SHP77 treated with DMSO at 0.1 percent for 48 hours (cell line): Measurements from ENCODE around the gene GPN1.
"Not testable (repeated sequence)": the region's sequence is repeated elsewhere in the genome, so short reads cannot be mapped to it uniquely, and the experiment has no call there.

Source experiments
- DNase-seq: peaks from one replicate; lab custom pipeline; 2025; lab: John Stamatoyannopoulos, UW

Gene GPN1

GRCh38 chr2:27672723-27673486, 44.1 kb downstream of the GPN1 start:
- no peak for DNase-seq

DNA sequence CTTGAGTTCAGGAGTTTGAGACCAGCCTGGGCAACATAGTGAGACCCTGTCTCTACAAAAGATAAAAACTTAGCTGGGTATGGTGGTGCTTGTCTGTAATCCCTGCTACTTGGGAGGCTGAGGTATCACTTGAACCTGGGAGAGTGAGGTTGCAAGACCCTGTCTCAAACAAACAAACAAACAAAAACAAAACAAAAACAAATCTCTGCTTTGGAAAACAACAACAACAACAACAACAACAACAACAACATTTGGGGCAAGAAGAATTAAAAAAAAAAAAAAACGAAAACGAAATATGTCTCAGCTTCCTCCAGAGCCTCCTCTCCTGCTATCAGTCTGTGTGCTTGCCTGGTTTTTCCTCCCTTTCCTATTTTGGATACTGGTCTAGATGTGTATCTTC, 51.7 kb downstream of the GPN1 start:
- DNase-seq: no peak

DNA sequence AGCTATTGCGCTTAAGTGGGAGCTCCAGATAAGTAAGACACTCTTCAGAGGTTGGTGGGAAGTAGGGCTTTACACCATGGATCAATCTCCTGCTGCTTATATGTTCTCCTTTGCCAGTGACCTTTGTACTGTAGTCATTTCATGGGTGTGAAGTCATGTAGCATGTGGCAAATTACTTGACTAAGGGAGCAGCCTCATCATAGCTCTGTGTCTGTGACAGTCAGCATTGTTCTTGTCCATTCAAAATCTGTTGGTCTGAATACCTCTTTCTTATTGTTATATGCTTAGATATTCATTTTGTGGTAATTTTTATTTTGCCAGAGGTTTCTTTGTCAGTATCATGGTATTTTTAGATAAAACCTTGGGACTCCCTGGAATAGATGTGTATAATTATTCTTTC, 53.0 kb downstream of the GPN1 start:
- no peak for DNase-seq

DNA sequence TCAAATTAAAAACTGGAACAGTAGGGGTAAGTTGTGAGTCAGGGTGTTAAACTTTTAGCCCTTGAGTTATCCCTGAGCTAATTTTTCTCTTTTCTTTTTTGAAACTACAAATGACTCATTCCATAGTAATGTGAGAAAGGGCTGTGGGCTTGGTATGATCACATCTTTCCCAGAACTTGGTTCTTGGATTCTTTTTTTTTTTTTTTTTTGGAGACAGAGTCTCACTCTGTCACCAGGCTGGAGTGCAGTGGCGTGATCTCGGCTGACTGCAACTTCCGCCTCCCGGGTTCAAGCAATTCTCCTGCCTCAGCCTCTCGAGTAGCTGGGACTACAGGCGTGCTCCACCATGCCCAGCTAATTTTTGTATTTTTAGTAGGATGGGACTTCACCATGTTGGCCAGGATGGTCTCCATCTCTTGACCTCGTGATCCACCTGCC, 53.5 kb downstream of the GPN1 start:
- not testable (repeated sequence) for DNase-seq

GRCh38 chr2:27683390-27684071, 54.7 kb downstream of the GPN1 start:
- peak; percentile 81 for DNase-seq

- not testable (repeated sequence) for DNase-seq
These were observed 56.2 kb downstream of the GPN1 start for GRCh38 chr2:27685006-27685405.

DNA sequence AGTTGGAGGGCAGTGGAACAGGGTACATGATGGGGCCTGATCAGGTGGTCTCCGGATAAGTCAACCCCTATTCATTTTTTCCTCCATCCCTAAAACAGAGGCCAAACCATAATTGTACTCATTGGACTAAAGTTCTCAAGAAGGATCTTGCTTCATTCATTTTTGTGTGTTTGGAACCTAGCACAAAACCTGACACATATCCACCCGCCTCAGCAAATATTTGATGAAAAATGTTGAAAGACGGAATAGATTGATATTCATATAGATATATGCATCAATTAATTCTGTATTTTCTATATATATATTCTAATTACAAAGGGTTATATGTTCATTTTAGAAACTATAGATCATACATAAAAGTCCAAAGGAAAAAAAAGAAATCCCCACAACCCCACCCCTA, 56.7 kb downstream of the GPN1 start:
- no peak for DNase-seq

DNA sequence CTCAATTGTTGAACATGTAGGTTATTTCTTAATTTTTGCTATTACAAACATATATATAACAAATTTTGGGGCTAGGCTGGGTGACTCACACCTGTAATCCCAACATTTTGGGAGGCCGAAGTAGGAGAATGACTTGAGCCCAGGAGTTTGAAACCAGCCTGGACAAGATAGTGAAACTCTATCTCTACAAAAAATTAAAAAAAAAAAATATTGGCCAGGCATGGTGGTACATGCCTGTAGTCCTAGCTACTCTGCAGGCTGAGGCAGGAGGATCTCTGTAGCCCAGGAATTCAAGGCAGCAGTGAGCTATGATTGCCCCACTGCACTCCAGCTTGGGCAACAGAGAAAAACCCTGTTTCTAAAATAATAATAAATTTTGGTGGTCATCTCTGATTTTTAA, 58.4 kb downstream of the GPN1 start:
- DNase-seq: no peak

GRCh38 chr2:27689424-27689823, 60.6 kb downstream of the GPN1 start:
- no peak for DNase-seq

- no peak for DNase-seq
These were observed 61.2 kb downstream of the GPN1 start for GRCh38 chr2:27690052-27690451.

DNA sequence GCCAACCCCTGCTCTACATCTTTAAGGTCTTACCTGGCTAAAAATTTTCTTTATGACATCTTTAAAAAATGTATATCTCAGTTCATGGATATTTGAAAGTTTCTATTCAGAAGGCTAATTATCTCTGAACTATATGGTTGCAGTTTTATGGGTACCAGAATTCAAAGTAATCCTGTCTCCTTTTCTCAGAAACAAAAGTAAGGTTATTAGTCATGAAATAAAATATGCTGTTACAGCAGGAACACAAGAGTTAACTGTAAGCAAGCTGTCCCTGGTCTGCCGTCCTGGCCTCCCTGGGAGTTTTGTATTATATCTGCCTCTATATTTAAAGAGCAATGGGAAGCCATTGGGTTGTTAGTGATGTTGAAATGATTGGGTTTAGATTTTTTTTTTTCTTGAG, 68.8 kb downstream of the GPN1 start:
- no peak for DNase-seq
